AG04449 (cell line): Measurements from ENCODE around the gene SMIM23.

Experiments used
- CTCF ChIA-PET: fragments of 350-600 bp; formaldehyde crosslinking; extraction: SDS; loops from one replicate; lab custom pipeline; 2021; ENCODE audit warnings: antibody characterized with exemption; lab: Yijun Ruan, JAX
- POLR2A ChIA-PET: fragments of 400-600, 350-600 bp; formaldehyde crosslinking; extraction: SDS; loops from one replicate; lab custom pipeline; 2020; ENCODE audit warnings: antibody characterized with exemption, inconsistent platforms; lab: Yijun Ruan, JAX
- DNase-seq: peaks from one replicate; pipeline ENCODE4 v3.0.0-alpha.2; 2010; ENCODE audit warnings: low read depth, low spot score
- H3K4me3 ChIP-seq: 2 replicates; pipeline ENCODE4 v1.5.1; 2011; ENCODE audit warnings: low read depth, mild to moderate bottlenecking, control low read depth, low read length
- CTCF ChIP-seq: IDR thresholded peaks from one replicate; pipeline ENCODE4 v1.5.1; 2011; ENCODE audit warnings: mild to moderate bottlenecking, moderate library complexity, low read length, control low read depth, inconsistent platforms; ENCODE audit not compliant: insufficient read depth; ENCODE audit errors: missing control alignments

The SMIM23 gene

GRCh38 chr5:171794470-171794960, 8.9 kb downstream of the SMIM23 start:
- TF ChIP-seq CTCF = no peak
- ChIA-PET POLR2A (no interaction called here), CTCF (interaction anchor here (1.1 kb wide), 1 partner anchor 13 kb away, joined by 3 read pairs; no protein-coding TSS in a partner anchor)
- H3K4me3 ChIP-seq = no peak overlapping the region
- DNase-seq = no peak

GRCh38 chr5:171795381-171795780, 9.8 kb downstream of the SMIM23 start:
- no peak for DNase-seq
- no peak overlapping the region for H3K4me3 ChIP-seq
- ChIA-PET POLR2A (no interaction called here), CTCF (no interaction called here)
- TF ChIP-seq CTCF = no peak

GRCh38 chr5:171796436-171796835, 10.8 kb downstream of the SMIM23 start:
- no peak for TF ChIP-seq CTCF
- ChIA-PET POLR2A (no interaction called here), CTCF (no interaction called here)
- no peak for DNase-seq
- H3K4me3 ChIP-seq = no peak overlapping the region

- no peak overlapping the region for H3K4me3 ChIP-seq
- ChIA-PET POLR2A (no interaction called here), CTCF (no interaction called here)
- no peak for TF ChIP-seq CTCF
- DNase-seq = no peak
Observed at GRCh38 chr5:171797543-171797942, 11.9 kb downstream of the SMIM23 start.

- no peak overlapping the region for H3K4me3 ChIP-seq
- DNase-seq = no peak
- CTCF ChIA-PET = no interaction called here
- POLR2A ChIA-PET = no interaction called here
- TF ChIP-seq CTCF = no peak
Observed at GRCh38 chr5:171798418-171798817, 12.8 kb downstream of the SMIM23 start.

- ChIA-PET POLR2A (no interaction called here), CTCF (no interaction called here)
- TF ChIP-seq CTCF = no peak
- H3K4me3 ChIP-seq = no peak overlapping the region
- no peak for DNase-seq
Observed at GRCh38 chr5:171801839-171802238, 16.2 kb downstream of the SMIM23 start.
